Kidney epithelial cell (primary cell): ENCODE measurements around the gene PDE2A. TPM values are rescaled to one million over a fixed set of nuclear protein-coding genes. Genes with fewer than 3 reads are reported as not detected.
"Not testable (repeated sequence)": the region's sequence is repeated elsewhere in the genome, so short reads cannot be mapped to it uniquely, and the experiment has no call there.

Source experiments
- DNase-seq: peaks from one replicate; pipeline ENCODE4 v3.0.0-alpha.2; 2010; ENCODE audit warnings: low read depth
- H3K27me3 ChIP-seq: 2 replicates; pipeline ENCODE4 v1.6.0; 2011; ENCODE audit warnings: low read length; ENCODE audit not compliant: control insufficient read depth, insufficient read depth
- H3K36me3 ChIP-seq: 2 replicates; pipeline ENCODE4 v1.5.1; 2011; ENCODE audit warnings: low read length; ENCODE audit not compliant: control insufficient read depth, insufficient read depth
- H3K4me3 ChIP-seq: 2 replicates; pipeline ENCODE4 v1.5.1; 2011; ENCODE audit warnings: low read depth, mild to moderate bottlenecking, control low read depth, low read length
- total RNA-seq: library from RNA; depleted of rRNA; stranded (reverse); fragments of >200 nt; gene quantifications from 2 replicates; pipeline ENCODE4 v1.2.3, GENCODE V29; 2015
- TF ChIP-seq, protein P1 (sequence below): IDR thresholded peaks from 2 replicates; pipeline ENCODE4 v1.5.1; 2011; ENCODE audit warnings: mild to moderate bottlenecking, moderate library complexity, low read length, control low read depth, inconsistent platforms; ENCODE audit not compliant: insufficient read depth, poor library complexity, severe bottlenecking

Gene PDE2A
- total RNA-seq, 1 donor from 2014 or later = 4.3 TPM

DNA sequence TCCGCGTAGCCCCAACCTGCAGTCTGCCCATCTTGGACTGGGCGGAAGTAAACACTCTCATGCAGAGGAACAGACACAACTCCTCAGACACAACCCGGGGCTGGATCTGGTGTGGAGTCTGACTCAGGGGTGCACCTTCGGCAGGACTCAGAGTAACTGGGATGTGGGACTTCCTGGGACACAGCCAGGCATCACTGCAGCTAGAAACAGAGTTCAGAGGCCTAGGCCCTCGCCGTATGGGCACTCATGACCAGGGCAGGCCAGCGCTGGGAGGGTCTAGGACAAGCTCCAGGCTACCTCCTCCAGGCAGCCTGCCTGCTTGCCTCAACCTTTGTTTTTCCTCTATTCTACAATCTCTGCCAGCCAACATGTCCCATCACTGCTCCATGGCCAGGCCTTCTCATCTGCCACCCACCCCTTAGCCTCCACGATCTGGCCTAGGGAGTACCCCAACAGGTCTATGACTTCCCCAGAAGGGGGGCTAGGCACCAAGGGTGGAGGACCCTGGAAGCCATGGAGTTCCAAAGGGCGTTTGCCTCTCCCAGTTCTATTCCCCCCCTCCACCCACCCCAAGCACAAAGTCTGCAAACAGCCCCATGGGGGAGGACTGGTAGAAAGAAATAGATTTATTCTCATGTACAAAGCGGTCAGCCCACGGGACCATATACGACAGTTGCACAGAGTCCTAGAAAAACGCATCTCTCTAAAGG lies 98.5 kb downstream of the PDE2A start:
- DNase-seq = no peak
- Histone ChIP-seq H3K4me3 (no peak overlapping the region), H3K27me3 (peaks cover 5% of the 10 kb centered on the region), H3K36me3 (no peaks in the 10 kb centered on the region)
- TF ChIP-seq, protein P1, sequence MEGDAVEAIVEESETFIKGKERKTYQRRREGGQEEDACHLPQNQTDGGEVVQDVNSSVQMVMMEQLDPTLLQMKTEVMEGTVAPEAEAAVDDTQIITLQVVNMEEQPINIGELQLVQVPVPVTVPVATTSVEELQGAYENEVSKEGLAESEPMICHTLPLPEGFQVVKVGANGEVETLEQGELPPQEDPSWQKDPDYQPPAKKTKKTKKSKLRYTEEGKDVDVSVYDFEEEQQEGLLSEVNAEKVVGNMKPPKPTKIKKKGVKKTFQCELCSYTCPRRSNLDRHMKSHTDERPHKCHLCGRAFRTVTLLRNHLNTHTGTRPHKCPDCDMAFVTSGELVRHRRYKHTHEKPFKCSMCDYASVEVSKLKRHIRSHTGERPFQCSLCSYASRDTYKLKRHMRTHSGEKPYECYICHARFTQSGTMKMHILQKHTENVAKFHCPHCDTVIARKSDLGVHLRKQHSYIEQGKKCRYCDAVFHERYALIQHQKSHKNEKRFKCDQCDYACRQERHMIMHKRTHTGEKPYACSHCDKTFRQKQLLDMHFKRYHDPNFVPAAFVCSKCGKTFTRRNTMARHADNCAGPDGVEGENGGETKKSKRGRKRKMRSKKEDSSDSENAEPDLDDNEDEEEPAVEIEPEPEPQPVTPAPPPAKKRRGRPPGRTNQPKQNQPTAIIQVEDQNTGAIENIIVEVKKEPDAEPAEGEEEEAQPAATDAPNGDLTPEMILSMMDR = no peak

DNA sequence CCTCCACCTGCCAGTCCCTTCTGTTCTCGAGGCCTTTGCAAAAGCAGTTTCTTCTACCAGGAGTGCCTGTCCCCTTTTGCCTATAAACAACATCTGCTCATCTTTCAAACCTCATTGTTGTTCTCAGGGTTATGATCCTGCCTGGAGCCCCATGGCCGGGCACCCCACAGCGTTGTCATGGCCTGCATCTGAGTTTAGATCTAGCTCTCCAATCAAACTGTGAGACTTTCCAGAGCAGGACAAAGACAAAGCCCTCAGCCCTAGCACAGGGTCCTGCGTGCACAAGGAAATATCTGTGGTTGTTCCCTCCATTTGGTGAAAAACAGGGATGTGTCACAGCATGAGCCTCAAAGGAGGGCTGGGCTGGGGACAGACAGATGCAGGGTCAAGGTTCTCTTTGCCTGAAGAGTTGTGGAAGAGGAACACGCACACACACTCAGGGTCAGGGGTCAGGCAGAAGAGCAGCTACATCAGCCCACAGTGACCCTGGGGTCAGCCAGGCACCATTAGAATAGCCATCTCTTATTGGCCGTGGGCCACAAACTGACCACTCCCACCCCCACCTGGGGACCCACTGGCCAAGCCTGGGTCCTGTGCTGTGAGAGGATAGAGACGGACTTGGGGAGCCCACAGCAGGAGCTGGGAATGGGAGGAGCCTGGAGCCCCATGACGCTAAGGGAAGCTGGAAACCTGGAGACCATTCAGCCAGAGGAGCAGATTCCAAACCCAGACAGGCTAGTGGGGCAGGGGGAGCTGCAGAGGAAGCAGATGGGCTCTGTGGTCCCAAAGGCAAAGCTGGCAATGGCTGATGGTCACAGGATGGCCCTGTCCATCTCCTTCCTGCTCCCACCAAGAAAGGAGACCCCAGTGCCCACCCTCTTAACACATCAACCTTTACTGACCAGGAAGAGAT lies 99.4 kb downstream of the PDE2A start:
- TF ChIP-seq, protein P1 = no peak
- Histone ChIP-seq H3K4me3 (no peak overlapping the region), H3K27me3 (peaks cover 2% of the 10 kb centered on the region), H3K36me3 (no peaks in the 10 kb centered on the region)
- DNase-seq = no peak

DNA sequence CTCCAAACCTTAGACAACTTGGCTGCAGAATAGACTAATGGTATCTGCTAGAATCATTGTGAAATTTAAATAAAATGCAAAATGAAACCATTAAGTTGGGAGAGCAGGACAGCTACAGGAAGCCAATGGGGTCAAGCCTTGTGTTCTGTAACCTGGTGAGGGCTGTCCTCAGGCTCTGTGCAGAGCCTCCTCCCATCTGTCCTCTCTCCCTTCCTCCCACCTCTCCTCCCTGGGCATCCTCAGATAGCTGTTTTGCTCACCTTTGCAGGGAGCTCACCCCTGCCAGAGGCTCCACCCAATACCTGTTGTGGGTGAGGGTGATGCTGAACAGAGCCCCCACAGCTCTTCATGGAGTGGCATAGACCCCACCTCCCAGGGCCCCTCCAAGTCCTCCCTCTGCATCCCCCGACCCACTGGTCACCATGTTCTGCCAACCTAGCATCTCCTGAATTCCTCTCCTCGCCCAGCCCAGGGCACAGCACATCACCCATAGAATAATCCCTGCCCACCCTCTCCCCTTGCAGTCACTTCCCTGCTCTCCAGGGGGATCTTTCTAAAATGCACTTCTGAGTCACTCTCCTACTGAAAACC lies 100.3 kb downstream of the PDE2A start:
- H3K36me3 ChIP-seq = no peaks in the 10 kb centered on the region
- no peak overlapping the region for H3K4me3 ChIP-seq
- no peak for DNase-seq
- H3K27me3 ChIP-seq = no peaks in the 10 kb centered on the region
- TF ChIP-seq, protein P1 = no peak

DNA sequence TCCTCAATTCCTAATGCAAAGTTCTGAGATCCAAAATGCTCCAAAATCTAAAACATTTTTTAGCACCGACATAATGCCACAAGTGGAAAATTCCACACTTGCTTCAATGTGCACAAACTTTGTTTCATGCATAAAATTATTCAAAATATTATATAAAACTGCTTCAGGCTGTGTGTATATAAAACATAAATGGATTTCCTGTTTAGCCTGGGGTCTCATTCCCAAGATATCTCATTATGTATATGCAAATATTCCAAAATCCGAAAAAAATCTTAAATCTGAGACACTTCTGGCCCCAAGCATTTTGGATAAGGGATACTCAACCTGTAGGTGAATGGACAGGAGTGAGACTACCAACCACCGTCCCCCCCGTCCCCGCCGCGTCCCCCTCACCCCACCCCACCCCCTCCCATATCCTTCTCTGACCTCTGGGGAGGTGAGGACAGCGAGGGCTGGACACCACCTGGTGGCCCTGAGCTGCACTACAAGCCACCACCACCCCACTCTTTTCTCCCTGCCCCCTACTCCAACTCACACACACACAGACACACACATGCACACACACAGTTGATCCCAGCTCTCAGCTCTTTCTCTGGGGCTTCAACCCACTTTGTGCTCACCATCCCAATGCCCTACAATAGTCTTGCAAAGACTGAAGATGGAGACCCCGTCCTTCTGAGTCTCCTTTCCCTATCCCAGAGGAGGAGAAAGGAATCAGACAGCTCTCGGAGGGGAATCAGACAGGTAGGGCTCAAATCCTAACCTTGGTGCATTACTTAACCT lies 101.0 kb downstream of the PDE2A start:
- Histone ChIP-seq H3K4me3 (no peak overlapping the region), H3K36me3 (no peaks in the 10 kb centered on the region), H3K27me3 (no peaks in the 10 kb centered on the region)
- TF ChIP-seq, protein P1 = peak; percentile 82
- no peak for DNase-seq

DNA sequence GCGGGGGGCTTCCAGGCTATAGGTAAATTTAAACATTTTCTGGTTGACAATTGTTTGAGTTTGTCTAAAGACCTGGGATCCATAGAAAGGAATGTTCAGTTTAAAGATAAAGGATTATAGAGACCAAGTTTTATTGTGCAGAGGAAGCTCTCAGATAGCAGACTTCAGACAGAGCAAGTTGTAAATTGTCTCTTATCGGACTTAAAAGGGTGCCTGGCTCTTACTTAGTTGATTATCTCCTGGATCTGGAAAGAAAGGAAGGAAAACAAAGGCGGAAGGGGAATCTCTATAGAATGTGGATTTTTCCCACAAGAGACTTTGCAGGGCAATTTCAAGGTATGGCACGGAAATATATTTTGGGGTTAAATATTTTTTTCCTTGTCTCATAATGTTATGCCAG lies 101.7 kb downstream of the PDE2A start:
- DNase-seq, H3K36me3 ChIP-seq, H3K27me3 ChIP-seq, H3K4me3 ChIP-seq: not testable (repeated sequence)
